ENCODE results near the gene ASH1L.
"Not testable (repeated sequence)": the region's sequence is repeated elsewhere in the genome, so short reads cannot be mapped to it uniquely, and the experiment has no call there.

Gene ASH1L

GRCh38 chr1:155596864-155597263, 34.3 kb upstream of the ASH1L start:
- ChIA-PET CTCF (interaction anchor here (0.8 to 9.7 kb wide), 4 partner anchors 31 to 390 kb away, joined by 3 to 88 read pairs (median 3); no protein-coding TSS in a partner anchor), POLR2A (no interaction called here)
- TF ChIP-seq, protein P1, sequence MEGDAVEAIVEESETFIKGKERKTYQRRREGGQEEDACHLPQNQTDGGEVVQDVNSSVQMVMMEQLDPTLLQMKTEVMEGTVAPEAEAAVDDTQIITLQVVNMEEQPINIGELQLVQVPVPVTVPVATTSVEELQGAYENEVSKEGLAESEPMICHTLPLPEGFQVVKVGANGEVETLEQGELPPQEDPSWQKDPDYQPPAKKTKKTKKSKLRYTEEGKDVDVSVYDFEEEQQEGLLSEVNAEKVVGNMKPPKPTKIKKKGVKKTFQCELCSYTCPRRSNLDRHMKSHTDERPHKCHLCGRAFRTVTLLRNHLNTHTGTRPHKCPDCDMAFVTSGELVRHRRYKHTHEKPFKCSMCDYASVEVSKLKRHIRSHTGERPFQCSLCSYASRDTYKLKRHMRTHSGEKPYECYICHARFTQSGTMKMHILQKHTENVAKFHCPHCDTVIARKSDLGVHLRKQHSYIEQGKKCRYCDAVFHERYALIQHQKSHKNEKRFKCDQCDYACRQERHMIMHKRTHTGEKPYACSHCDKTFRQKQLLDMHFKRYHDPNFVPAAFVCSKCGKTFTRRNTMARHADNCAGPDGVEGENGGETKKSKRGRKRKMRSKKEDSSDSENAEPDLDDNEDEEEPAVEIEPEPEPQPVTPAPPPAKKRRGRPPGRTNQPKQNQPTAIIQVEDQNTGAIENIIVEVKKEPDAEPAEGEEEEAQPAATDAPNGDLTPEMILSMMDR (IDR thresholded peaks at IDR 0.05; ENCODE audit: control extremely low read depth, extremely low read depth, low read depth, missing control alignments), result no peak
- DNase-seq (ENCODE audit: extremely low spot score), result no peak

DNA sequence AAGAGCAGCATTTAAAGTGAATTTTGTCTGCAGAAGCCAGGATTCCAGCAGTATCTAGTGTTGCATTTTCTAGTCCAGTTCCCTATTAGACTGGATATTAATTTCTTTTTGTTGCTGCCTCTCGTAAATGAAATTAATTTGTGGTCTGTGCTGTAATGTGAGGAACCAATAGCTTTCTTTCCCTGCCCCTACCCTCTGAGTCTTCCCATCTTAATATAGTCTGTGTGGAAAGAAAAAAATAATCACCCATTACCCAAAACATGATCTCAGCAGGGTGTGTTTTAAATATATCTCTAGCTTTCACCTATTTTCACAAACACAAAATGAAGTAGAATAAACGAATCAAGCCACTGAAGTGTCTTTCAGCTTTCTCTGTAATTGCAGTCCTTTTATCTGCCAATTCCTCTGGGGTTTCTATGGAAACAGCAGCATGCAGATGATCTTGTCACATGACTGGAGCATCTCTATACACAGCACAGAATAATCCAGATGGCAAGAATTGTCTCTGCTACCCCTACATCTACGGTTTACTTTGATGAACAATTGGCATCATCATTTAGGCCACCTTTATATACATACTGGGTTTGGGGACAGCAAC, 33.4 kb upstream of the ASH1L start:
- POLR2A ChIA-PET; DNase-seq (ENCODE audit: extremely low spot score): not testable (repeated sequence)
- CTCF ChIA-PET, result interaction anchor here (1.2 to 9.7 kb wide), 3 partner anchors 30 to 430 kb away, joined by 3 to 88 read pairs (median 3); no protein-coding TSS in a partner anchor

DNA sequence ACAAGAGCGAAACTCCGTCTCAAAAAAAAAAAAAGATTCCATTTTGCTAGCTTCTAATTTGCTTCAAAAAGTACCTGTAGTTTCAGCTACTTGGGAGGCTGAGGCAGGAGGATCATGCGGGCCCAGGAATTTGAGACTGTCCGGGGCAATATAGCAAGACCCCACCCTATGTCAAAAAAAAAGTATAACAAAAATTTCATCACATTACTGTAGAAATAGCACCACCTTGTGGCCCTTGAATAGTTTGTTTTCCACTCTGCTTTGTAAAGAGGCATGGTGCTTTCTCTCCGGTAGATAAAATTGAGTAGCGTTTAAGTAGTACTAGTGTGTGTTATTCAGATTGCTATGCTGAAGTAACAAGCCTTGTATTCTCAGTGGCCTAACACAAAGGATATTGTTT, 29.2 kb upstream of the ASH1L start:
- ChIA-PET POLR2A (no interaction called here), CTCF (interaction anchor here (0.8 to 9.7 kb wide), 4 partner anchors 13 to 416 kb away, joined by 3 to 88 read pairs (median 5); no protein-coding TSS in a partner anchor)
- peak; percentile 57 for DNase-seq (ENCODE audit: extremely low spot score)
- TF ChIP-seq, protein P1 (IDR thresholded peaks at IDR 0.05; ENCODE audit: control extremely low read depth, extremely low read depth, low read depth, missing control alignments), result peak; percentile 46

DNA sequence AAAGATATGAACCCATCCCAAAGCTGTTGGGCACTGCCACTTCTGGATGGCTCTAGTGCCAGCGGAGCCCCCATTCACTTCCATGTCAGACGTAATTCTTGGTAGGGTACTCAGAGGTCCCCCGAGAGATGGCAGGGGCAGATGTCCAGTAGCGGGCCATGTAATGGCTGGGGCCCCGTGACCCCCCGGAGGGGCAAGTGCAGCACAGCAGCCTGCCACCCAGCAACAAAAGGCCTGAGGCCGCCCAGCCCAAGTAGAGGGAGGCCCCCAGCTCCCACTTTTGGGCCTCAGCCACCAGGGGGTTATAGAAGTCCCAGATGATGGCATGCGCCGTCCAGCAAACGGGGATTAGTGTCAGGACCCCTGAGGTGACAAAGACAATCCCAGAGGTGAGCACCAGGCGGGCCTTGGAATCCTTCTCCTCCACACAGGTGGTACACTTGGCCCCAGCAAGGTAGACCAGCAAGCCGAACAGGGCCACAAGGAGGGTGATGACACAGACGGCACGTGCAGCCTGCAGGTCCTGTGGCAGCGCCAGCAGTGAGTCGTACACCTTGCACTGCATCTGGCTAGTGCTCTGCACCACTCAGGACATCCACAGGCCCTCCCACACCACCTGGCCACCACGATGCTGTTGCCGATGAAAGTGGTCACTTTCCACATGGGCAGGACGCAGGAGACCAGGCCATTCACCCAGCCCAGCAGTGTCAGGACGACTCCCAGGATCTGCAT, 28.1 kb upstream of the ASH1L start:
- POLR2A ChIA-PET; DNase-seq (ENCODE audit: extremely low spot score): not testable (repeated sequence)
- CTCF ChIA-PET, result interaction anchor here (0.8 to 9.7 kb wide), 5 partner anchors 11 to 499 kb away, joined by 3 to 88 read pairs (median 3); partner anchors contain the start of gene THBS3

GRCh38 chr1:155589282-155589681, 26.7 kb upstream of the ASH1L start:
- CTCF ChIA-PET, result interaction anchor here (9.7 kb wide), 1 partner anchor 339 kb away, joined by 88 read pairs; no protein-coding TSS in a partner anchor
- POLR2A ChIA-PET; DNase-seq (ENCODE audit: extremely low spot score): not testable (repeated sequence)

GRCh38 chr1:155583846-155584245, 21.2 kb upstream of the ASH1L start:
- POLR2A ChIA-PET; CTCF ChIA-PET; DNase-seq (ENCODE audit: extremely low spot score): not testable (repeated sequence)

DNA sequence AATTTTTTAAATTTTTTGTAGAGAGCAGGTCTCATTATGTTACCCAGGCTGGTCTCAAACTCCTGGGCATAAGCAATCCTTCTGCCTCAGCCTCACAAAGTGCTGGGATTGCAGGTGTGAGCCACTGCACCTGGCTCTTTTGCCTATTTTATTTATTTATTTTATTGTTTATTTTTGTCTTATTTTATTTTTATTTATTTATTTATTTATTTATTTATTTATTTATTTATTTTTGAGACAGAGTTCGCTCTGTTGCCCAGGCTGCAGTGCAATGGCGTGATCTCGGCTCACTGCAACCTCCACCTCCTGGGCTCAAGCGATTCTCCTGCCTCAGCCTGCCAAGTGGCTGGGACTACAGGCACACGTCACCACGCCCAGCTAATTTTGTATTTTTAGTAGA, 13.0 kb upstream of the ASH1L start:
- POLR2A ChIA-PET; DNase-seq (ENCODE audit: extremely low spot score): not testable (repeated sequence)
- CTCF ChIA-PET, result interaction anchor here (1.5 kb wide), 1 partner anchor 10 kb away, joined by 4 read pairs; no protein-coding TSS in a partner anchor

DNA sequence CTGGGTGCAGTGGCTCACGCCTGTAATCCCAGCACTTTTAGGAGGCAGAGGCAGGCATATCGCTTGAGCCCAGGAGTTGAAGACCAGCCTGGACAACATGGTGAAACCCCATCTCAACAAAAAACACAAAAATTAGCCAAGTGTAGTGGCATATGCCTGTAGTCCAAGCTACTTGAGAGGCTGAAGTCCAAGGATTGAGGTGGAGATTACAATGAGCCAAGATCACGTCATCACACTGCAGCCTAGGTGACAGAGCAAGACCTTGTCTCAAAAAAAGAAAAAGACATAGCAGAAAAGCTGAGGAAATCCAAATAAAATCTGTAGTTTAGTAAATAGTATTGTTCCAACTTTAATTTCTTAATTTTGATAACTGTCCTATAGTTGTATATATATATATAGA, 11.5 kb upstream of the ASH1L start:
- no peak for DNase-seq (ENCODE audit: extremely low spot score)
- TF ChIP-seq, protein P1 (IDR thresholded peaks at IDR 0.05; ENCODE audit: control extremely low read depth, extremely low read depth, low read depth, missing control alignments), result no peak
- POLR2A ChIA-PET, result no interaction called here
- CTCF ChIA-PET, result interaction anchor here (0.9 to 1.5 kb wide), 4 partner anchors 11 to 252 kb away, joined by 3 to 4 read pairs (median 3); no protein-coding TSS in a partner anchor

- ChIA-PET POLR2A (no interaction called here), CTCF (interaction anchor here (0.8 to 1.8 kb wide), 3 partner anchors 158 to 319 kb away, joined by 3 to 13 read pairs (median 3); no protein-coding TSS in a partner anchor)
- TF ChIP-seq, protein P1 (IDR thresholded peaks at IDR 0.05; ENCODE audit: control extremely low read depth, extremely low read depth, low read depth, missing control alignments), result no peak
- DNase-seq (ENCODE audit: extremely low spot score), result no peak
These were observed 8.0 kb upstream of the ASH1L start for GRCh38 chr1:155570593-155570990.
